Keratinocyte (primary cell): Measurements from ENCODE around the gene TRIM38. TPM values are rescaled to one million over a fixed set of nuclear protein-coding genes. Genes with fewer than 3 reads are reported as not detected.
"Not testable (repeated sequence)": the region's sequence is repeated elsewhere in the genome, so short reads cannot be mapped to it uniquely, and the experiment has no call there.

Source experiments
- DNase-seq: peaks from one replicate; pipeline ENCODE4 v3.0.0-alpha.2; 2011; ENCODE audit warnings: low read depth, missing footprints, low spot score
- FAIRE-seq: peaks from 2 replicates; lab custom pipeline; 2011; peaks lifted over from hg19 to GRCh38; lab: Jason Lieb, UNC
- H2AFZ ChIP-seq: 2 replicates; pipeline ENCODE4 v1.6.0; 2012; ENCODE audit warnings: low read length, control low read depth, inconsistent platforms; ENCODE audit not compliant: control insufficient read depth
- H3K27ac ChIP-seq: 2 replicates; pipeline ENCODE4 v1.5.1; 2011; ENCODE audit warnings: low read length; ENCODE audit not compliant: control insufficient read depth, insufficient read depth
- H3K27me3 ChIP-seq: 3 replicates; pipeline ENCODE4 v1.6.0; 2011; ENCODE audit warnings: low read length; ENCODE audit not compliant: control insufficient read depth, insufficient read depth; ENCODE audit errors: extremely low read depth
- H3K36me3 ChIP-seq, 2 experiments: 2 replicates in 1 of 2; 3 replicates in 1 of 2; pipeline ENCODE4 v1.5.1; 2011; ENCODE audit warnings: low read length in 2 of 2, mild to moderate bottlenecking in 1 of 2; ENCODE audit not compliant: control insufficient read depth in 2 of 2, insufficient read depth in 2 of 2; ENCODE audit errors: extremely low read depth in 1 of 2
- H3K4me1 ChIP-seq: 3 replicates; pipeline ENCODE4 v1.5.1; 2011; ENCODE audit warnings: low read length; ENCODE audit not compliant: control insufficient read depth, insufficient read depth; ENCODE audit errors: extremely low read depth
- H3K4me2 ChIP-seq: 3 replicates; pipeline ENCODE4 v1.6.0; 2011; ENCODE audit warnings: low read depth, low read length; ENCODE audit not compliant: control insufficient read depth, insufficient read depth; ENCODE audit errors: extremely low read depth
- H3K4me3 ChIP-seq, 3 experiments: fragments of 200-600 bp in 1 of 3; sonication (generic) in 1 of 3; 2 replicates in 2 of 3; 3 replicates in 1 of 3; pipeline ENCODE4 v1.5.1; 2011 to 2016; ENCODE audit warnings: low read length in 3 of 3, mild to moderate bottlenecking in 3 of 3, control low read depth in 2 of 3, inconsistent platforms in 1 of 3, low read depth in 1 of 3, mixed read lengths in 1 of 3, mixed run types in 1 of 3, moderate library complexity in 1 of 3; ENCODE audit not compliant: control insufficient read depth in 2 of 3, insufficient read depth in 2 of 3; ENCODE audit errors: extremely low read depth in 1 of 3
- H3K79me2 ChIP-seq: 2 replicates; pipeline ENCODE4 v1.6.0; 2012; ENCODE audit warnings: low read length; ENCODE audit not compliant: control insufficient read depth, insufficient read depth
- H3K9ac ChIP-seq: 3 replicates; pipeline ENCODE4 v1.6.0; 2011; ENCODE audit warnings: low read length; ENCODE audit not compliant: control insufficient read depth, insufficient read depth; ENCODE audit errors: extremely low read depth
- H3K9me1 ChIP-seq: 3 replicates; pipeline ENCODE4 v1.6.0; 2011; ENCODE audit warnings: low read length; ENCODE audit not compliant: control insufficient read depth, insufficient read depth; ENCODE audit errors: extremely low read depth
- H3K9me3 ChIP-seq: 2 replicates; pipeline ENCODE4 v1.5.1; 2012; ENCODE audit warnings: low read depth, low read length; ENCODE audit not compliant: control insufficient read depth
- H4K20me1 ChIP-seq: 3 replicates; pipeline ENCODE4 v1.6.0; 2011; ENCODE audit warnings: low read length; ENCODE audit not compliant: control insufficient read depth, insufficient read depth; ENCODE audit errors: extremely low read depth
- EZH2 ChIP-seq: IDR thresholded peaks from one replicate; pipeline ENCODE4 v1.6.1; 2012; ENCODE audit warnings: inconsistent platforms, mild to moderate bottlenecking, low read length, moderate library complexity
- dilution Hi-C: fragments of 300-500 bp; cut with MboI; formaldehyde crosslinking; loops from one replicate; pipeline ENCODE4 v1.7.0; 2020; ENCODE audit warnings: low sequenced_read_pairs; ENCODE audit not compliant: extremely low pct_ligation_motif_present
- polyA plus RNA-seq, 5 experiments: library from polyadenylated mRNA; depleted of rRNA in 3 of 5; stranded (reverse) in 3 of 5; stranded (forward) in 1 of 5; unstranded in 1 of 5; fragments of >200 nt; gene quantifications; 1 replicate in 1 of 5; 2 replicates in 3 of 5; 3 replicates in 1 of 5; pipeline versions ENCODE4 v1.2.1 to v1.2.3, GENCODE V29; 2011 to 2012; ENCODE audit warnings: missing spikeins in 2 of 5, low read depth in 1 of 5, low replicate concordance in 1 of 5
- TF ChIP-seq, protein P1 (sequence below), 3 experiments: IDR thresholded peaks in 1 of 3; conservative IDR thresholded peaks in 1 of 3; optimal IDR thresholded peaks in 1 of 3; 2 replicates in 2 of 3; 3 replicates in 1 of 3; pipeline versions ENCODE3 to v1.5.1; 2011; ENCODE audit warnings: low read length in 3 of 3, mild to moderate bottlenecking in 3 of 3, moderate library complexity in 2 of 3, control low read depth in 1 of 3, inconsistent platforms in 1 of 3; ENCODE audit not compliant: insufficient read depth in 2 of 3; ENCODE audit errors: extremely low read depth in 1 of 3

The TRIM38 gene
- polyA plus RNA-seq, 1 donor (not counting 4 experiments of a cell fraction or from before 2014, with no cell fraction given) = 7.8 TPM

DNA sequence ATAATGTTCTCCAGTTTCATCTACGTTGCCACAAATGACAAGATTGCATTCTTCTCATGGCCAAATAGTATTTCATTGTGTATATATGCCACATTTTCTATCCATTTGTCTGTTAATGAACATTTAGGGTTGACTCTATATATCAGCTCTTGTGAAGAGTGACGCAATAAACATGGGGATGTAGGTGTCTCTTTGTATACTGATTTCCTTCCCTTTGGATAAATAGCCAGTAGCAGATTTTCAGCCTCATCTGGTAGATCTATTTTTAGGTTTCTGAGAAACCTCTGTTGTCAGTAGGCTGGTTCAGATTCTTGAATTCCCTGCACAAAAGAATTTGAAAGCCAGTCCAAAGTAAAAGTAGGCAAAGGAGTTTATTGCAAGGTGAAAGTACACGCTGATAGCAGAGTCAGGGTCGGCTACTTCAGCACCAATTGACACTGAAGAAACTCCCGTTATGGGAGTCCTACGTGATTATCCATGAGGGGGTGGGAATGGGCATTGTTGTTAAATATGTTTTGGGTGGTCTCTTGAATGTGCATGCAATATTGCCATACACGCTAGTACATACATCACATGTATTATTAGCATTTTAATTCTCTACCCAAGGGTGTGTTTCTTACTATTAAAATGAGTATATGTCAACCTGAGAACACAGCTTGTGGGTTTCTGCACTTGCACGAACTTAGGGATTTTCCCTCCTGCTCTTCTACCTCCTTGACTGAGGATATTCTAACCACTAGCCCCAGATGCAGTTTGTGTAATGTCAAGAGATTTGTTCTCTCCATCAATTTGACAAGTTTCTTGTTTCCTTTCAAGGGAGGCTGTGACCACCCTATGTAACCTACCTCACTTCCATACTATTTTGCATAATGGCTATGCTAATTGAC lies 17.7 kb upstream of the TRIM38 start:
- TF ChIP-seq, protein P1, sequence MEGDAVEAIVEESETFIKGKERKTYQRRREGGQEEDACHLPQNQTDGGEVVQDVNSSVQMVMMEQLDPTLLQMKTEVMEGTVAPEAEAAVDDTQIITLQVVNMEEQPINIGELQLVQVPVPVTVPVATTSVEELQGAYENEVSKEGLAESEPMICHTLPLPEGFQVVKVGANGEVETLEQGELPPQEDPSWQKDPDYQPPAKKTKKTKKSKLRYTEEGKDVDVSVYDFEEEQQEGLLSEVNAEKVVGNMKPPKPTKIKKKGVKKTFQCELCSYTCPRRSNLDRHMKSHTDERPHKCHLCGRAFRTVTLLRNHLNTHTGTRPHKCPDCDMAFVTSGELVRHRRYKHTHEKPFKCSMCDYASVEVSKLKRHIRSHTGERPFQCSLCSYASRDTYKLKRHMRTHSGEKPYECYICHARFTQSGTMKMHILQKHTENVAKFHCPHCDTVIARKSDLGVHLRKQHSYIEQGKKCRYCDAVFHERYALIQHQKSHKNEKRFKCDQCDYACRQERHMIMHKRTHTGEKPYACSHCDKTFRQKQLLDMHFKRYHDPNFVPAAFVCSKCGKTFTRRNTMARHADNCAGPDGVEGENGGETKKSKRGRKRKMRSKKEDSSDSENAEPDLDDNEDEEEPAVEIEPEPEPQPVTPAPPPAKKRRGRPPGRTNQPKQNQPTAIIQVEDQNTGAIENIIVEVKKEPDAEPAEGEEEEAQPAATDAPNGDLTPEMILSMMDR (optimal IDR thresholded peaks at IDR 0.05 in 1 of 3, IDR thresholded peaks at IDR 0.05 in 1 of 3, conservative IDR thresholded peaks at IDR 0.05 in 1 of 3; ENCODE audit: extremely low read depth in 1 of 3, insufficient read depth in 2 of 3, low read length in 3 of 3) = no peak
- TF ChIP-seq EZH2 = no peak
- Histone ChIP-seq H2AFZ (no peak overlapping the region), H3K27me3 (no peaks in the 10 kb centered on the region), H3K27ac (no peak overlapping the region), H3K9me3 (no peaks in the 10 kb centered on the region), H3K4me2 (no peak overlapping the region), H4K20me1 (no peaks in the 10 kb centered on the region), H3K4me1 (no peaks in the 10 kb centered on the region), H3K9ac (no peak overlapping the region), H3K79me2 (no peaks in the 10 kb centered on the region), H3K4me3 (no peak overlapping the region), H3K36me3 (no peaks in the 10 kb centered on the region), H3K9me1 (no peaks in the 10 kb centered on the region)
- dilution Hi-C loops = no loop called here
- DNase-seq (no peak), FAIRE-seq (no peak)

DNA sequence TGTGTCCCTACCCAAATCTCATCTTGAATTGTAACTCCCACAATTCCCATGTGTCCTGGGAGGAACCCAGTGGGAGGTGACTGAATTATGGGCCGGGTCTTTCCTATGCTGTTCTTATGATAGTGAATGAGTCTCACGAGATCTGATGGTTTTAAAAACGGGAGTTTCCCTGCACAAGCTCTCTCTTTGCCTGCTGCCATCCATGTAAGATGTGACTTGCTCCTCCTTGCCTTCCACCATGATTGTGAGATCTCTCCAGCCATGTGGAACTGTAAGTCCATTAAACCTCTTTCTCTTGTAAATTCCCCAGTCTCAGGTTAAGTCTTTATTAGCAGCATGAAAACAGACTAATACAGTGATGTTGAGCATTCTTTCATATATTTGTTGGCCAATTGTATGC lies 16.9 kb upstream of the TRIM38 start:
- H3K4me2 ChIP-seq, H3K27me3 ChIP-seq, H3K9me3 ChIP-seq, DNase-seq, H3K4me1 ChIP-seq, dilution Hi-C loops, H4K20me1 ChIP-seq, FAIRE-seq, H3K9ac ChIP-seq, H3K79me2 ChIP-seq, H3K9me1 ChIP-seq, H2AFZ ChIP-seq, H3K4me3 ChIP-seq, H3K36me3 ChIP-seq, H3K27ac ChIP-seq: not testable (repeated sequence)
